ENCODE results near the gene SH3PXD2A. TPM values are rescaled to one million over a fixed set of nuclear protein-coding genes. Genes with fewer than 3 reads are reported as not detected.

The SH3PXD2A gene
- total RNA-seq, 1 donor from 2014 or later, result 8.2 TPM

- DNase-seq (ENCODE audit: low read depth), result no peak
Measured at GRCh38 chr10:103582331-103583123, 272.8 kb downstream of the SH3PXD2A start.

GRCh38 chr10:103581499-103581898 is 273.9 kb downstream of the SH3PXD2A start:
- DNase-seq (ENCODE audit: low read depth), result no peak

GRCh38 chr10:103580430-103580829 is 274.9 kb downstream of the SH3PXD2A start:
- no peak for DNase-seq (ENCODE audit: low read depth)

GRCh38 chr10:103580011-103580410 is 275.4 kb downstream of the SH3PXD2A start:
- no peak for DNase-seq (ENCODE audit: low read depth)

- peak; percentile 74 for DNase-seq (ENCODE audit: low read depth)
Measured at GRCh38 chr10:103578782-103579382, 276.5 kb downstream of the SH3PXD2A start.

- DNase-seq (ENCODE audit: low read depth), result no peak
Measured at GRCh38 chr10:103576862-103577261, 278.5 kb downstream of the SH3PXD2A start.

GRCh38 chr10:103576076-103576471 is 279.3 kb downstream of the SH3PXD2A start:
- DNase-seq (ENCODE audit: low read depth), result no peak

- no peak for DNase-seq (ENCODE audit: low read depth)
Measured at GRCh38 chr10:103575416-103576075, 279.8 kb downstream of the SH3PXD2A start.

GRCh38 chr10:103574097-103575061 is 281.0 kb downstream of the SH3PXD2A start:
- no peak for DNase-seq (ENCODE audit: low read depth)

- DNase-seq (ENCODE audit: low read depth), result no peak
Measured at GRCh38 chr10:103573205-103573487, 282.2 kb downstream of the SH3PXD2A start.

GRCh38 chr10:103572347-103573204 is 282.8 kb downstream of the SH3PXD2A start:
- peak; percentile 70 for DNase-seq (ENCODE audit: low read depth)

- no peak for DNase-seq (ENCODE audit: low read depth)
Measured at GRCh38 chr10:103571656-103571975, 283.8 kb downstream of the SH3PXD2A start.

- DNase-seq (ENCODE audit: low read depth), result no peak
Measured at GRCh38 chr10:103570844-103571655, 284.3 kb downstream of the SH3PXD2A start.

- DNase-seq (ENCODE audit: low read depth), result no peak
Measured at GRCh38 chr10:103569896-103570295, 285.5 kb downstream of the SH3PXD2A start.

GRCh38 chr10:103568505-103568904 is 286.9 kb downstream of the SH3PXD2A start:
- DNase-seq (ENCODE audit: low read depth), result no peak

GRCh38 chr10:103566536-103566935 is 288.8 kb downstream of the SH3PXD2A start:
- DNase-seq (ENCODE audit: low read depth), result no peak

- no peak for DNase-seq (ENCODE audit: low read depth)
Measured at GRCh38 chr10:103564776-103565520, 290.4 kb downstream of the SH3PXD2A start.

- no peak for DNase-seq (ENCODE audit: low read depth)
Measured at GRCh38 chr10:103564116-103564501, 291.3 kb downstream of the SH3PXD2A start.

All from renal cortical epithelial cell (primary cell).